ENCODE results near the gene RSPO3.

- TF ChIP-seq CTCF (conservative IDR thresholded peaks at IDR 0.05) (no peak), EZH2 (IDR thresholded peaks at IDR 0.05; ENCODE audit: low read depth) (no peak)
These were observed 57.7 kb downstream of the RSPO3 start for GRCh38 chr6:127176146-127176545.
